Globus pallidus (tissue), 1 donor: Measurements from ENCODE around the gene GPBP1.
"Not testable (repeated sequence)": the region's sequence is repeated elsewhere in the genome, so short reads cannot be mapped to it uniquely, and the experiment has no call there.

Experiments used
- DNase-seq: peaks from one replicate; pipeline ENCODE4 v3.0.0-alpha.2; 2015; ENCODE audit warnings: low spot score

The GPBP1 gene

DNA sequence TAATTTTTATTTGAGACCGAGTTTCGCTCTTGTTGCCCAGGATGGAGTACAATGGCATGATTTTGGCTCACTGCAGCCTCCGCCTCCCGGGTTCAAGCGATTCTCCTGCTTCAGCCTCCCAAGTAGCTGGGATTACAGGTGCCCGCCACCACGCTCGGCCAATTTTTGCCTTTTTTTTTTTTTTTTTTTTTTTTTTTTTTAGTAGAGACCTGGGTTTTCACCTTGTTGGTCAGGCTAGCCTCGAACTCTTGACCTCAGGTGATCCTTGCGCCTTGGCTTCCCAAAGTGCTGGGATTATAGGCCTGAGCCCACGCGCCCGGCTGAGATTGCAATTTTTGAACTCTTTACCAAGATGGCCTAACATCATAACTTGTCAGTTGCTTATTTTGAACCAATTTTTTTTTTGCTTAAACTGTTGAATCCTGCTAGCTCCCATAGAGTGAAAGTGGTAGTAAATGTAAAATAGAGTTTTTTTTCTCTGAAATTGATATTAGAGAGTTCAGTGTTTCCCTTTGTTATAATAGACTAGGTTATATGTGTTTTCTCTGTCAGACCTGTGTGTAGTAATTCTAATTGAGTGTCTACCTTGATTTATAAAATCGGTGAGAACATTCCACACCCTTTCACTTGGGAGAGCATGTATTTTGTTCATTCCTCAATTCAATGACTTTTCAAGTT lies 3.8 kb downstream of the GPBP1 start:
- DNase-seq = no peak

DNA sequence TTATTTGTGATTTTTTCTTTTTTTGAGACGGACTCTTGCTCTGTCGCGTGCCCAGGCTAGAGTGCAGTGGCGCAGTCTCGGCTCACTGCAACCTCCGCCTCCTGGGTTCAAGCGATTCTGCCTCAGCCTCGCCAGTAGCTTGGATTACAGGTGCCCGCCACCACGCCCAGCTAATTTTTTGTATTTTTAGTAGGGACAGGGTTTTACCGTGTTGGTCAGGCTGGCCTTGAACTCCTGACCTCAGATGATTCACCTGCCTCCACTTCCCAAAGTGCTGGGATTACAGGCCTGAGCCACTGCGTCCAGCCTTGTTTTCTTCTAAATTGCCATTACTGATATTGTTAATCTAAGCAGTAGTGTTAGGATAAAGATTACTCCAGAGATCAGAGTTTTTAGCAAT lies 4.4 kb downstream of the GPBP1 start:
- DNase-seq = not testable (repeated sequence)

DNA sequence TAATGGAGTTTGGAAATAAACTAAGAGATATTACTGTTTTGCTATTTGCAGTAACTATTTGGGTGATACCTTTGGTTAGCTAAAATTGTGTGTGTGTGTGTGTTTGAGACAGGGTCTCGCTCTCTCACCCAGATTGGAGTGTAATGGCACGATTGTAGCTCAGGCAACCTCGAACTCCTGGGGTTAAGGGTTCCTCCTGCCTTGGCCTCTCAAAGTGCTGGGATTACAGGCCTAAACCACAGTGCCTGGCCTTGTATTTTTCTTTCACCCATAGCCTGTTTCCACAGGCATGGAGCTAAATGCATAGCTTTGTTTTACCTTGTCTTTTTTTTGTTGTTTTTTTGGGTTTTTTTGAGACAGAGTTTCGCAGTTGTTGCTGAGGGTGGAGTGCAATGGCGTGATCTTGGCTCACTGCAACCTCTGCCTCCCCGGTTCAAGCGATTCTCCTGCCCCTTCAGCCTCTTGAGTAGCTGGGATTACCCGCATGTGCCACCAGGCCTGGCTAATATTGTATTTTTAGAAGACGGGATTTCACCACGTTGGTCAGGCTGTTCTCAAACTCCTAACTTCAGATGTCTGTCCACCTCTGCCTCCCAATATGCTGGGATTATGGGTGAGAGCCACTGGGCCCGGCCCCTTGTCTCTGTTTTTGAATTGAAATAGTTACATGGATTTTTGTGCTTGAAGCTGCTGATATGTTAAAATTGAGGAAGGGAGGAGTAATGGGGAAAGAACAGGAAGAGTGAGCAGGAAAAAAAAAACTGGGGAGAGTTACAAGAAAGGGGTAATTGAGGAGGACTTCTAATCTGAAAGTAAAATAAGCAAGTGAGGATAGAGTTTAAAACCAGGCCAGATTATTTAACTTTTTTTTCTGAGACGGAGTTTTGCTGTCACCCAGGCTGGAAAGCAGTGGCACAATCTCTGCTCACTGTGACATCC lies 5.7 kb downstream of the GPBP1 start:
- DNase-seq = no peak

DNA sequence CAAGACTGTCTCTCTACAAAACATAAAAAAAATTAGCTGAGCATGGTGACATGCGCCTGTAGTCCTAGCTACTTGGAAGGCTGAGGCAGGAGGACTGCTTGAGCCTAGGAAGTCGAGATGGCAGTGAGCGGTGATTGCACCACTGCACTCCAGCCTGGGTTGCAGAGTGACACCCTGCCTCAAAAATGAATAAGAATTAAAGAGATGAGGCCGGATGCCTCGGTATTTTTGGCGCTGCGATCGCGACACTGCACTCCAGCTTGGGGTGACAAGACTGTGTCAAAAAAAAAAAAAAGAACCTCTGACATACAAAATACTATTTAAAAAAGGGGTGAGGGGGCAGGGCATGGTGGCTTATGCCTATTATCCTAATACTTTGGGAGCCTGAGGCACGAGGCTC lies 7.3 kb downstream of the GPBP1 start:
- no peak for DNase-seq

DNA sequence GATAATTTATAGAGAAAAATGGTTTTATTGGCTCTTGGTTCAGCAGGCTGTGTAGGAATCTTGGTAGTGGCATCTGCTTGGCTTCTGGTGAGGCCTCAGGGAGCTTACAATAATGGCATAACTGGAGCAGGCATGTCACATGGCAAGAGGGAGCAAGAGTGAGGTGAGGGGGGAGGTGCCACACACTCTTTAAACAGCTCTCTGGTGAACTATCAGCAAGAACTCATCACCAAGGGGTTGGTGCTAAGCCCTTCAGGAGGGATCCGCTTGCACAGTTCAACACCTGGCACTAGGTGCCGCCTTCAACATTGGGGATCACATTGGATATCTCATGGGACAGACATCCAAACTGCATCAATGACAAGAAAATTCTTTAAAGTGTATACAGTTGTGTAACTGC lies 10.5 kb downstream of the GPBP1 start:
- no peak for DNase-seq

DNA sequence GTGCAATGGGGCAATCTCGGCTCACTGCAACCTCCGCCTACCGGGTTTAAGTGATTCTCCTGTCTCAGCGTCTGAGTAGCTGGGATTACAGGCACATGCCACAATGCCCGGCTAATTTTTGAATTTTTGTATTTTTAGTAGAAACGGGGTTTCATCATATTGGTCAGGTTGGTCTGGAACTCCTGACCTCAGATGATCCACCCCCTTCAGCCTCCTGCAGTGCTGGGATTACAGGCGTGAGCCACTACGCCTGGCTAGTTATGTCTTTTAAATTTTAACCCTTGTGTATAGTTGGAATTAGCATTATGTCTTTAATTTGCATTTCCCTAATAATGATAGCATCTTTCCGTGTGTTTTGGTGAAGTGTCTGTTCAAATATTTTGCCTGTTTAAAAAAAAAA lies 11.5 kb downstream of the GPBP1 start:
- no peak for DNase-seq

DNA sequence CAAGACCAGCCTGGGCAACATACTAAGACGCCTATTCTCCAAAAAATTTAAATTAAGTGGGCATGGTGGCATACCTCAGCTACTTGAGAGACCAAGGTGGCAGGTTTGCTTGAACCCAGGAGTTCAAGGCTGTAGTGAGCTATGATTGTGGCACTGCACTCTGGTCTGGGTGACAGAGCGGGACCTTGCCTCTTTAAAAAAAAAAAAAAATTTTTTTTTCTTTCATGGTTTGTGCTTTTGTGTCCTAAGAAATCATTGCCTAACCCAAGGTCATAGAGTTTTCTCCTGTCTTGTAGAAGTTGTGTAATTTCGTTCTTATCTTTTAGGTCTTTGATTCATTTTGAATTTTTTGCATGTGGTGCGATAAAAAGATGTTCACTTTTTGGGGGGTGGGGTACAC lies 12.3 kb downstream of the GPBP1 start:
- DNase-seq = no peak

DNA sequence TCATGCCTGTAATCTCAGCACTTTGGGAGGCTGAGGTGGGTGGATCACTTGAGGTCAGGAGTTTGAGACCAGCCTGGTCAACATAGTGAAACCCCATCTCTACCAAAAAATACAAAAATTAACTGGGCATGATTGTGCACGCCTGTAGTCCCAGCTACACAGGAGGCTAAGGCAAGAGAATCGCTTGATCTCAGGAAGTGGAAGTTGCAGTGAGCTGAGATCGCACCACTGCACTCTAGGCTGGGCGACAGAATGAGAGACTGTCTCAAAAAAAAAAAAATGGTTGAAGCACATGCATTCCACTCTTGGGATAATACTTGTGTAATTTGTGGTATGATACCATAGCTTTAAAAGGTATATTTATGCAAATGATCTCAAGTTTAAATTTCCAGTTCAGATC lies 14.1 kb downstream of the GPBP1 start:
- not testable (repeated sequence) for DNase-seq

DNA sequence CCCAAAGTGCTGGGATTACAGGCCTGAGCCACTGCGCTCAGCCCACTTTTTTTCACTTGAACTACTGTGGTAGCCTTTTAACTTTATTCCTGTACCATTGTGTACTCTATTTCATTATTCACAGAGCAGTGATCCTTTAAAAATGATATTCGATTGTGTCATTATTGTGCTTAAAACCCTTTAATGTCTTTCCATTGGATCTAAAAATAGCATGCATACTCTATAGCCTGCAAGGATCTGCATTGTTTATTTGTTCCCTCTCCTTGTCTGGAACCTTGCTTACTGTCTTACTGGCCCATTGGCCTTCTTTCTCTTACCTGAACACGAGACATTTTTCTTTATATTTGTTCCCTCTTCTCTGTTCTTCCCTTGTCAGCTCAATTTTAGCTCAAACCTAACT lies 15.7 kb downstream of the GPBP1 start:
- DNase-seq = no peak

DNA sequence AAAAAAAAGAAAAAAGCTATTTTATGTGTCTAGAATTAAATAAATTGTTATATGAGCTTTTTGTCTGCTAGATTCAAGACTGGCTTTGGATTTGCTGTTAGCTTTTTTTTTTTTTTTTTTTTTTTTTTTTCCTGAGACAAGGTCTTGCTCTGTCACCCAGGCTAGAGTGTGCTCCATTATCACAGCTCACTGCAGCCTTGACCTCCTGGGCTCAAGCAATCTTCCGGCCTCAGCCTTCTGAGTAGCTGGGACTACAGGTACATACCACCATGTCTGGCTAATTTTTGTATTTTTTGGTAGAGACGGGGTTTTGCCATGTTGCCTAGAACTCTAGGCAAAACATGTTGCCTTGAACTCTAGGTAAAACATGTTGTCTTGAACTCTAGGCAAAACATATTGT lies 16.7 kb downstream of the GPBP1 start:
- no peak for DNase-seq

DNA sequence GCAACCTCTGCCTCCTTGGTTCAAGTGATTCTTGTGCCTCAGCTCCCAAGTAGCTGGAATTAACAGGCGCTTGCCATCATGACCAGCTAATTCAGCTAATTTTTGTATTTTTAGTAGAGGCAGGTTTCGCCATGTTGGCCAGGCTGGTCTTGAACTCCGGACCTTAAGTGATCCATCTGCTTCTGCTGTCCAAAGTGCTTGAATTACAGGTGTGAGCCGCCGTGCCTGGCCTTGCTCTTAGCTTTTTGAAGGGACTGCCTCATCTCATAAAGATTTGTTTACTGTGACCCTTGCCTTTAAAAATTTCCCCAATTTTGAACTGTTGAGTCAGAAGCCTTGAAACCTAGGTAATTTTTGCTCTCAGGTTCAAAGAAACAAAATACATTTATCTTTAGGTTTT lies 17.3 kb downstream of the GPBP1 start:
- DNase-seq = no peak

DNA sequence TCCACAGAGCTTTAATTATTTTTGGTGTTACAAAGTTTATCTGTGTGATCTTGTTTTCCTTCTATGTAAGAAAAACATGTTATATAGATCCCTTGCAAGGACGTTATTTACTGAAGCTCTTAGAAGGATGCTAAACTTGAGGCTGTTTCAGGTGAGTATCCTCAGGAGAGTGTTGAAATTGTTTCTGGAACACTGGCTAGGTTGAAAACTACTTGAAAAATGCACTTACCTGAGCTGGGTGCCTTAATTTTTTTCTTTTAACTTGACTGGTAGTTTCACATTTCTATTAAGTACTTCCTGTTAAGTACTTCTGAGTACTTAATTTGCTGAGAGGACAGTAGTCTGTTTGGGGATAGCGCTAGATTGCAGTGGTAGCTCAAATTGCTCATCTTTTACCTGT lies 18.1 kb downstream of the GPBP1 start:
- DNase-seq = no peak

DNA sequence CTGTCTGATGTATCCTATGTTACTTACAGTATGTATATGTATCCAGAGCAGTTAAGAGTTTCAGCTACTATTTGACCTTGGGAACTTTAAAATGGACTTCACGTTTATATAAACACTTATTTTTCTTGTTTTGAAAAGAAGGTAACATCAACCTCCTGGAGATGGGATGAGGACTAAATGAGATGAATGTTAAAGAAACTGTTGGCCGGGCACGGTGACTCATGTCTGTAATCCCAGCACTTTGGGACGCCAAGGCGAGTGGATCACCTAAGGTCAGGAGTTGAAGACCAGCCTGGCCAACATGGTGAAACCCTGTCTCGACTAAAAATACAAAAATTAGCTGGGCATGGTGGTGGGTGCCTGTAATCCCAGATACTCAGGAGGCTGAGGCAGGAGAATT lies 19.0 kb downstream of the GPBP1 start:
- not testable (repeated sequence) for DNase-seq

DNA sequence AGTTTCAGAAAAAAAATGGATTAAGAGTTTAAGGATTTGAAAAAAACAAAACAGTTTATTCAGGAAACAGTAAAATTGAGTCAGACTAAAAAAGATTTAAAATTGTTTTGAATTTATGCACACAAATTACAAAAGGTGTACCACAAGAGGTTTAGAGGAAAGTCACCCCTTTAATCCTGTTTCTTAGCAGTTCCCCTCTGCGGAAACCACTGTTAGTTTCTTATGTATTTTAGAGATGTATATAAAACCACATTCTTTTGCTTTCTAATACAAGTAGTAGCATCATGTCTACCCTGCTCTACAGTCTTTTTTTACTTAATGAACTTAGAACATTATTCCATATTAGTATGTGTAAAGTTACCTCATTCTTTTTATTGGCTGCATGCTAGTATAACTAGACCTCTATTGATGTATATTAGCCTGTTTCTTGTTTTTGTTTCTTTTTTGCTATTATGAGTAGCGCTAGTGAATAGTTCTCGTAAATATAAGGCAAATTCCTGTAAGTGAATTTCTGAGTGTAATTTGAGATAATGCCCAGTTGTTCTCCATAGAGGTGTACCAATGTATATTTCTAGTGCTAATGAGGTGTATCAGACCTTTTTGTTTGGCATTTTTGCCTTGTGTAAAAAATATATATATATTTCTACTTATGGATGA lies 20.0 kb downstream of the GPBP1 start:
- DNase-seq = no peak

DNA sequence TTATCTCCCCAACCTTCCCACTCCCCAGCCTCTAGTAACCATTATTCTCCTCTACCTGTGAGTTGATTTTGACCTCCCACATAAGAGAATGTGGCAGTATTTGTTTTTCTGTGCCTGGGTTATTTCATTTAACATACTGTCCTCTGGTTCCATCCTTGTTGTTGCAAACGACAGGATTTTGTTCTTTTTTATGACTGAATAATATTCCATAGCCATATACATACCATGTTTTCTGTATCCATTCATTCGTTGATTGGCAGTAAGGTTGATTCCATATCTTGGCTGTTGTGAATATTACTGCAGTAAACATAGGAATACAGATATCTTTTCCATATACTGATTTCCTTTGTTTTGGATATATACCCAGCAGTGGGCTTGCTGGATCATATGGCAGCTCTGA lies 20.8 kb downstream of the GPBP1 start:
- DNase-seq = no peak

DNA sequence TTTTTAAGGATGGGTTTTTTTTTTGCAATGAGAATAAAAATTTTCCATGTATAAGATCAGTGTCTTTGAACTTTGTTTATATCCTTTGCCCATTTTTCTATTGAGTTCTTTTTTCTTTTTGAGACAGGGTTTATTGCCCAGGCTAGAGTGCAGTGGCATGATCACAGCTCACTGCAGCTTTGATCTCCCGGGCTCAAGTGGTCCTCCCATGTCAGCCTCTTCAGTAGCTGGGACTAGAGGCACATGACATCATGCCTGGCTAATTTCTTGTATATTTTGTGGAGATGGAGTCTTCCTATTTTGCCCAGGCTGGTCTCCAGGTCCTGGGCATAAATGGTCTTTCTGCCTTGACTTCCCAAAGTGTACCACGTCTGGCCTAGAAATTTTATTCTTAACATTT lies 21.2 kb downstream of the GPBP1 start:
- no peak for DNase-seq

DNA sequence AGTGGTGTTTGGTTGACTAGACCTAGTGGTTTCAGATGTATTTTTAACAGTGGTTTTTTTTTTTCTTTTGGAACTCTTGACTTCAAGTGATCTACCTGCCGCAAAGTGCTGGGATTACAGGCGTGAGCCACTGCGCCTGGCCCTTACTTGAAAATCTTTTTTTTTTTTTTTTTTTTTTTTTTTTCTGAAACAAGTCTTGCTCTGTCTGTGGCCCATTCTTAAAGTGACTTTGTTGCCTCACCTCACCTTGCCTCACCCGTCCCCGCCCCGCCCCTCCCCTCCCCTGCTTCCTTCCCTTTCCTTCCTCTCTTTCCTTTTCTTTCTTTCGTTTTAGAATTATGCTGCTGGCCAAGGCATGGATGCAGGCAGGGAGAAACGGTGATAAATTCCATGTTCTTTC lies 26.0 kb downstream of the GPBP1 start:
- no peak for DNase-seq

DNA sequence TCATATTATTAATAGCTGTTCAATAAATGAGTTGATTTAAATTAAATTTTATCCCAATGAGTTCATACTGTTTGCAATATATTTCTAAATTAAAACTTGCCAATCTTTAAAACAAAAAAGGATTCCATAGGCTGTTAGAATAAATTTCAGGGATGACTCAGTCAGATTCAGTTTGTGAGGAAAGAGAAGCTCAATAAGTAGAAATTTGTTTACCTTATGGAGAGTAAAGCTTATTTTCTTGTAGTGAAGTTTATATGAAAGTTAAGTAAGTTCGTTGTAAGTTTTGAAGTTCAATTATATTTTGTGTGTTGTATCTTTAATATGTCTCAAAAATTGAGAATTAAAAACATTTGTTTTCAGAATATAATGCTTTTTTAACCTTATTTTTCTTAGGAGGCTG lies 29.0 kb downstream of the GPBP1 start:
- DNase-seq = no peak

DNA sequence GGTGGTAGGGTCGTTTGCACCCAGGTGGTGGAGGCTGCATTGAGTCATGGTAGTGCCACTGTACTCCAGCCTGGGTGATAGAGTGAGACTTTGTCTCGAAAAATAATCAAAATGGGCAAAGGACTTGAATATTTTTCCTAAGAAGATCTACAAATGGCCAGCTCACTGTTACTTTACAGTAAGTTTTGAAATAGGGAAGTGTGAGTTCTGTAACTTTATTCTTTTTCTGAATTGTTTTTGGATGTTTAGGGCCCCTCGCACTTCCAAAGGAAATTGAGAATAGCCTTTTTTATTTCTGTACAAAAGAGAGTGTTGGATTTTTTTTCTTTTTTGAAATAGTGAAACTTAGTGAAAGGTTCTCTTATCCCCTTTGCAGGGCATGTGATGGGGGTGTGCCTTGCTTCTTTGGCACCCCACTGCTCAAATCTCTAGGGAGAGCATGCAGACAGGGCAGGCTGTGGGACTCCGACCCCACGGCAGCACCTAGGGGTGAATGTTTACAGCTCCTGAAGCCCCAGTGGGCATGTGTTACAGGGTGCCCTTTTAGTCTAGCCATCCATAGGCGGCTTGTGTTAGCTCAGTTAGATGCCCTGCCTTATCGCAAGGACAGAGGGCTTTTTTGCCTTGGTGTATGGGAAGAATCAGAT lies 33.3 kb downstream of the GPBP1 start:
- no peak for DNase-seq

DNA sequence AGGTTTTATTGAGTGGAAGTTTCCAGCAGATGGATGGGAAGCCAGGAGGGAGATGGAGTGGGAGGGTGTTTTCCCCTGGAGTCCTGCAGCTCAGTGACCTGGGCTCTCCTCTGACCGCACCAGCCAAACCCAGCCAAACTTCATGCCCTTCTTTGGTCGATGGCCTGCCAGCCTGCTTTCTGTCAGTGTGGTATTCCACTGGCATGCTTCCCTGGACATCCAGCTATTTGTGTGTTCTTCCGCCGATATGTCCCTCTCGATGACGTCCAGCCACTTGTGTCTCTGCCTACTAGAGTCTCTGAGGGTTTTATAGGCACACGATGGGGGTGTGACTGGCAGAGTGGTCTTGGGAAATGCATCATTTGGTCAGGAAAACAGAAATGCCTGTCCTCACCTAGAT lies 33.8 kb downstream of the GPBP1 start:
- peak; percentile 3 for DNase-seq

DNA sequence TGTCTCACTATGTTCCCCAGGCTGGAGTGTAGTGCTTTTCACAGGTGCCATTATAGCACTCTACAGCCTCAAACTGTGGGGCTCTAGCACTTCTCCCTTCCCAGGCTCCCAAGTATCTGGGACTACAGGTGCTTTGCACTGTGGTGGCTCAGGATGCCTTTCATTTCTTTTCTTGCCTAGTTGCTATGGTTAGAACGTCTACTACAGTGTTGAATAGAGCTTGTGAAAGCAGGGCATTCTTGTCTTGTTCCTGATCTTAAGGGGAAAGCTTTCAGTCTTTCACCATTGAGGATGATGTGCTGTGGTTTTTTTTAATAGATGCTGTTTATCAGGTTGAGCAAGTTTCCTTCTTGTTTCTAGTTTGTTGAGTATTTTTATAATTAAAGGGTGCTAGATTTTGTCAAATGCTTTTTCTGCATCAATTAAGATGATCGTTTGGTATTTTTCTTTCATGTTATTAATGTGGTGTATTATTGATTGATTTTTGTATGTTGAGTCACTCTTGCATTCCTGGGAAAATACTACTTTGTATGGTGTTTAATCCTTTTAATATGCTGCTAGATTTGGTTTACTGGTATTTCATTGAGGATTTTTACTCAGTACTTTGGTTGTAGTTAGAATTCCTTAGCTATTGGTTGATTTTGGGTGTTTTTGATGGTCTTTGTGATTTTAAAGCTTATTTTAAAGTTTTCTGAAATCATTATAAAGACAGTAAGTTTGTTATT lies 35.6 kb downstream of the GPBP1 start:
- DNase-seq = no peak

DNA sequence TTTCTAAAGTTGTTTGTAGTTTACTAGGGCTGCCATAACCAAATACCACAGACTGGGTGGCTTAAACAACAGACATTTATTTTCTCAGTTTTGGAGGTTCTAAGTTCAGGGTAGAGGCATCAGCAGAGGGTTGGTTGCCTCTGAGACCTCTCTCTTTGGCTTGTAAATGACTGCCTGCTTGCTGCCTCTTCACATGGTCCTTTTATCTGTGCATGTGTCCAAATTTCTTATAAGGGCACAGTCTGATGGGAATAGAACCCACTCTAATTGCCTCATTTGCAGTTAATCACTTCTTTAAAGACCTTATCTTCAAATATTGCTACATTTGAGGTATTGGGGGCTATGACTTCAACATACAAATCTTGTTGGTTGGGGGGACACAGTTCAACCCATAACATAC lies 36.8 kb downstream of the GPBP1 start:
- no peak for DNase-seq
